IMR-90 (cell line): ENCODE data around the gene APOE. TPM values are rescaled to one million over a fixed set of nuclear protein-coding genes. Genes with fewer than 3 reads are reported as not detected.

Source experiments
- ATAC-seq: fragments of 200-7000 bp; cut with Tn5 transposase; 2 replicates; pipeline ENCODE4 v1.9.1; 2020; ENCODE audit warnings: low read depth, mild to moderate bottlenecking, moderate library complexity
- BruUV-seq: library from RNA; stranded (reverse); fragments of 400-500 nt; replicated peaks from 2 replicates; lab custom pipeline; 2021; lab: Mats Ljungman, UMichigan
- CTCF ChIA-PET: fragments of 300-600 bp; formaldehyde crosslinking; extraction: SDS; loops from one replicate; lab custom pipeline; 2021; ENCODE audit warnings: antibody characterized with exemption; lab: Yijun Ruan, JAX
- POLR2A ChIA-PET: fragments of 300-600 bp; sonication (Branson Sonifier 250); formaldehyde crosslinking; loops from one replicate; lab custom pipeline; 2022; ENCODE audit warnings: antibody characterized with exemption; ENCODE audit not compliant: unreplicated experiment; lab: Charles Lee
- DNase-seq: peaks from one replicate; pipeline ENCODE4 v3.0.0; 2013
- H2AFZ ChIP-seq: replicated peaks from 2 replicates; pipeline ENCODE3; 2013; ENCODE audit warnings: low read length, mild to moderate bottlenecking; ENCODE audit not compliant: poor library complexity
- H2AK5ac ChIP-seq: 2 replicates; pipeline ENCODE4 v1.6.1; 2013; ENCODE audit warnings: low read depth, low read length, inconsistent platforms
- H2AK9ac ChIP-seq: replicated peaks from 2 replicates; pipeline ENCODE3; 2013; ENCODE audit warnings: mild to moderate bottlenecking, low read depth, low read length, moderate library complexity; ENCODE audit not compliant: poor library complexity
- H2BK120ac ChIP-seq: 2 replicates; pipeline ENCODE4 v1.6.1; 2013; ENCODE audit warnings: low read depth, low read length, inconsistent platforms
- H2BK15ac ChIP-seq: 3 replicates; pipeline ENCODE4 v1.6.1; 2013; ENCODE audit warnings: low read depth, low read length, inconsistent platforms
- H2BK20ac ChIP-seq: 2 replicates; pipeline ENCODE4 v1.6.1; 2013; ENCODE audit warnings: low read depth, mild to moderate bottlenecking, inconsistent platforms, low read length, moderate library complexity
- H2BK5ac ChIP-seq: 2 replicates; pipeline ENCODE4 v1.6.1; 2013; ENCODE audit warnings: mild to moderate bottlenecking, low read depth, low read length, inconsistent platforms; ENCODE audit not compliant: poor library complexity, severe bottlenecking
- H3K14ac ChIP-seq: replicated peaks from 2 replicates; pipeline ENCODE4 v1.6.1; 2013; ENCODE audit warnings: low read depth, low read length, inconsistent platforms
- H3K18ac ChIP-seq: 2 replicates; pipeline ENCODE4 v1.6.1; 2013; ENCODE audit warnings: low read depth, low read length, control low read depth
- H3K23ac ChIP-seq: 2 replicates; pipeline ENCODE4 v1.6.1; 2013; ENCODE audit warnings: low read depth, low read length, inconsistent platforms
- H3K27ac ChIP-seq: 2 replicates; pipeline ENCODE4 v1.5.1; 2013; ENCODE audit warnings: mild to moderate bottlenecking, control low read depth, low read length; ENCODE audit not compliant: insufficient read depth
- H3K27me3 ChIP-seq: 2 replicates; pipeline ENCODE4 v1.6.1; 2013; ENCODE audit warnings: low read length; ENCODE audit not compliant: control insufficient read depth, insufficient read depth
- H3K36me3 ChIP-seq: 2 replicates; pipeline ENCODE4 v1.6.1; 2013; ENCODE audit warnings: low read length, mixed read lengths; ENCODE audit not compliant: control insufficient read depth, insufficient read depth
- H3K4ac ChIP-seq: 2 replicates; pipeline ENCODE4 v1.6.1; 2013; ENCODE audit warnings: low read depth, low read length, inconsistent platforms
- H3K4me1 ChIP-seq: 2 replicates; pipeline ENCODE4 v1.6.1; 2013; ENCODE audit warnings: low read length, mixed read lengths; ENCODE audit not compliant: control insufficient read depth, insufficient read depth
- H3K4me2 ChIP-seq: 2 replicates; pipeline ENCODE4 v1.6.1; 2013; ENCODE audit warnings: low read depth, mild to moderate bottlenecking, control low read depth, low read length, moderate library complexity
- H3K4me3 ChIP-seq: 2 replicates; pipeline ENCODE4 v1.5.1; 2013; ENCODE audit warnings: low read depth, mild to moderate bottlenecking, control low read depth, low read length, moderate library complexity; ENCODE audit not compliant: insufficient read depth
- H3K56ac ChIP-seq: 2 replicates; pipeline ENCODE4 v1.6.1; 2013; ENCODE audit warnings: low read length, inconsistent platforms; ENCODE audit not compliant: insufficient read depth; ENCODE audit errors: extremely low read depth
- H3K79me1 ChIP-seq, 2 experiments: 2 replicates each; pipeline ENCODE4 v1.6.1; 2013; ENCODE audit warnings: low read length in 2 of 2, inconsistent platforms in 1 of 2, low read depth in 1 of 2
- H3K9ac ChIP-seq: 2 replicates; pipeline ENCODE4 v1.6.1; 2013; ENCODE audit warnings: low read depth, low read length, control low read depth
- H3K9me1 ChIP-seq: 2 replicates; pipeline ENCODE4 v1.6.1; 2013; ENCODE audit warnings: low read length, inconsistent platforms; ENCODE audit not compliant: insufficient read depth
- H3K9me3 ChIP-seq: 2 replicates; pipeline ENCODE4 v1.6.1; 2013; ENCODE audit warnings: low read length; ENCODE audit not compliant: control insufficient read depth, insufficient read depth
- H4K20me1 ChIP-seq: 2 replicates; pipeline ENCODE4 v1.6.1; 2013; ENCODE audit warnings: low read length, inconsistent platforms; ENCODE audit not compliant: insufficient read depth
- H4K5ac ChIP-seq: 2 replicates; pipeline ENCODE4 v1.6.1; 2013; ENCODE audit warnings: mild to moderate bottlenecking, low read depth, low read length, control low read depth
- H4K8ac ChIP-seq, 2 experiments: 2 replicates each; pipeline ENCODE4 v1.6.1; 2013; ENCODE audit warnings: low read depth in 2 of 2, low read length in 2 of 2, control low read depth in 1 of 2, inconsistent platforms in 1 of 2
- H4K91ac ChIP-seq: 2 replicates; pipeline ENCODE4 v1.6.1; 2013; ENCODE audit warnings: low read depth, low read length, inconsistent platforms; ENCODE audit not compliant: insufficient read depth
- CHD1 ChIP-seq: IDR thresholded peaks from 2 replicates; pipeline ENCODE4 v1.6.1; 2012; ENCODE audit warnings: low read depth, low read length, improper control_type of control experiment
- CTCF ChIP-seq: conservative IDR thresholded peaks from 2 replicates; pipeline ENCODE4 v1.5.1; 2012; ENCODE audit warnings: mild to moderate bottlenecking, low read depth, low read length, improper control_type of control experiment
- WGBS, 2 experiments: methylation state at CpG; one replicate each; pipeline versions ENCODE4 v1.1.5 to v1.1.7; 2013; ENCODE audit warnings: missing lambda C conversion rate in 2 of 2; ENCODE audit not compliant: insufficient read length in 1 of 2; ENCODE audit errors: extremely low coverage in 2 of 2; 5-methylcytosine and 5-hydroxymethylcytosine counted together
- dilution Hi-C: fragments of 300-500 bp; cut with HindIII; formaldehyde crosslinking; loops from one replicate; pipeline ENCODE4 v1.14.3; 2018; ENCODE audit warnings: low sequenced_read_pairs; ENCODE audit not compliant: unreplicated experiment
- in situ Hi-C: fragments of 300-500 bp; cut with MboI; formaldehyde crosslinking; loops from 3 replicates; pipeline ENCODE4 v1.14.3; 2019; ENCODE audit warnings: low sequenced_read_pairs, inconsistent platforms, mixed read lengths
- intact Hi-C: fragments of 100-400 bp; cut with micrococcal nuclease; formaldehyde crosslinking; loops from 2 replicates; pipeline ENCODE4 v1.10.0; 2022
- polyA plus RNA-seq, 3 experiments: library from polyadenylated mRNA; depleted of rRNA; stranded (reverse); fragments of >200 nt; gene quantifications; 2 replicates each; pipeline ENCODE4 v1.2.3, GENCODE V29; 2012; ENCODE audit warnings: low replicate concordance in 1 of 3
- total RNA-seq: library from RNA; depleted of rRNA; stranded (reverse); fragments of >200 nt; gene quantifications from 2 replicates; pipeline ENCODE4 v1.2.3, GENCODE V29; 2012

Gene APOE
- total and polyA plus RNA-seq, 2 of the 4 experiments (the other 2 are of a cell fraction), result 0.18 to 2.0 TPM

GRCh38 chr19:44900328-44901244, 5.0 kb upstream of the APOE start:
- ChIA-PET POLR2A (no interaction called here), CTCF (no interaction called here)
- Histone ChIP-seq H2AK5ac (no peak overlapping the region), H2BK120ac (no peak overlapping the region), H2AK9ac (no peak overlapping the region), H3K9me1 (no peaks in the 10 kb centered on the region), H2BK15ac (no peak overlapping the region), H3K9ac (no peak overlapping the region), H3K79me1 (peaks cover 7 to 14% of the 10 kb centered on the region in 2 experiments; a peak in 2 of 4 replicates), H4K5ac (no peak overlapping the region), H3K4ac (no peak overlapping the region), H4K8ac (no peak overlapping the region), H3K23ac (no peak overlapping the region), H3K56ac (no peak overlapping the region), H4K91ac (no peak overlapping the region), H3K4me2 (no peak overlapping the region), H3K4me1 (peaks cover 1% of the 10 kb centered on the region; the same call in 1 of the 2 replicates), H2BK20ac (no peak overlapping the region), H3K9me3 (no peaks in the 10 kb centered on the region), H3K14ac (no peak overlapping the region), H3K18ac (no peak overlapping the region), H3K27me3 (peaks cover 4% of the 10 kb centered on the region), H3K4me3 (no peak overlapping the region), H3K36me3 (peaks cover 43% of the 10 kb centered on the region), H2BK5ac (no peak overlapping the region), H2AFZ (no peak overlapping the region), H3K27ac (no peak overlapping the region), H4K20me1 (peaks cover 4% of the 10 kb centered on the region; the same call in 1 of the 2 replicates)
- in situ Hi-C loops (no loop called here), intact Hi-C loops (no loop called here), dilution Hi-C loops (no loop called here)
- 90% methylated on average over 4 of the region's 19 CpGs; no CpG with 5 or more reads in 1 of the 2 experiments for WGBS, 2 experiments
- ATAC-seq (no peak), DNase-seq (no peak)
- TF ChIP-seq CTCF (no peak), CHD1 (no peak)
- BruUV-seq, result no TSS peak
